HEK293 (cell line): ENCODE measurements around the gene CP.

Experiments used
- FEZF1 ChIP-seq: fragments of 450-650 bp; formaldehyde crosslinking; IDR thresholded peaks from 2 replicates; pipeline ENCODE4 v1.5.1; 2016; ENCODE audit warnings: missing biosample characterization, missing genetic modification characterization
- KLF10 ChIP-seq: fragments of 450-650 bp; IDR thresholded peaks from 2 replicates; pipeline ENCODE4 v1.5.1; 2018; ENCODE audit warnings: missing biosample characterization, mild to moderate bottlenecking, missing genetic modification characterization
- KLF16 ChIP-seq: fragments of 450-650 bp; formaldehyde crosslinking; IDR thresholded peaks from 2 replicates; pipeline ENCODE4 v1.5.1; 2017; ENCODE audit warnings: missing biosample characterization, missing genetic modification characterization
- MZF1 ChIP-seq: fragments of 450-650 bp; formaldehyde crosslinking; IDR thresholded peaks from 2 replicates; pipeline ENCODE4 v1.5.1; 2017; ENCODE audit warnings: missing biosample characterization, missing genetic modification characterization, borderline replicate concordance
- YY1 ChIP-seq: fragments of 450-650 bp; formaldehyde crosslinking; IDR thresholded peaks from 2 replicates; pipeline ENCODE4 v1.5.1; 2018; ENCODE audit warnings: missing biosample characterization, missing genetic modification characterization
- ZBTB1 ChIP-seq: fragments of 450-650 bp; formaldehyde crosslinking; IDR thresholded peaks from 2 replicates; pipeline ENCODE4 v1.5.1; 2016; ENCODE audit warnings: missing biosample characterization, missing genetic modification characterization
- ZBTB17 ChIP-seq: fragments of 450-650 bp; formaldehyde crosslinking; IDR thresholded peaks from 2 replicates; pipeline ENCODE4 v1.5.1; 2016; ENCODE audit warnings: missing biosample characterization, missing genetic modification characterization
- ZBTB20 ChIP-seq: fragments of 450-650 bp; formaldehyde crosslinking; IDR thresholded peaks from 2 replicates; pipeline ENCODE4 v1.5.1; 2016; ENCODE audit warnings: missing biosample characterization, missing genetic modification characterization
- ZNF138 ChIP-seq: fragments of 450-650 bp; formaldehyde crosslinking; IDR thresholded peaks from 2 replicates; pipeline ENCODE4 v1.5.1; 2016; ENCODE audit warnings: missing biosample characterization, missing genetic modification characterization, borderline replicate concordance
- ZNF140 ChIP-seq: fragments of 450-650 bp; formaldehyde crosslinking; IDR thresholded peaks from 2 replicates; pipeline ENCODE4 v1.5.1; 2016; ENCODE audit warnings: missing biosample characterization, missing genetic modification characterization
- ZNF16 ChIP-seq: fragments of 450-650 bp; formaldehyde crosslinking; IDR thresholded peaks from 2 replicates; pipeline ENCODE4 v1.5.1; 2016; ENCODE audit warnings: low read depth, missing biosample characterization, missing genetic modification characterization
- ZNF174 ChIP-seq: fragments of 450-650 bp; formaldehyde crosslinking; IDR thresholded peaks from 2 replicates; pipeline ENCODE4 v1.5.0; 2017; ENCODE audit warnings: missing biosample characterization, mild to moderate bottlenecking, missing genetic modification characterization
- ZNF2 ChIP-seq: fragments of 450-650 bp; formaldehyde crosslinking; IDR thresholded peaks from 2 replicates; pipeline ENCODE4 v1.5.1; 2016; ENCODE audit warnings: missing biosample characterization, missing genetic modification characterization
- ZNF274 ChIP-seq, 2 experiments: fragments of 200-500 bp in 1 of 2; fragments of 450-650 bp in 1 of 2; sonication (Bioruptor generic) in 1 of 2; formaldehyde crosslinking in 1 of 2; IDR thresholded peaks; 2 replicates each; pipeline versions ENCODE4 v1.5.1 to v1.6.1; 2014 to 2016; ENCODE audit warnings: borderline replicate concordance in 1 of 2, inconsistent platforms in 1 of 2, low read length in 1 of 2, missing biosample characterization in 1 of 2, missing genetic modification characterization in 1 of 2
- ZNF544 ChIP-seq: fragments of 450-650 bp; formaldehyde crosslinking; IDR thresholded peaks from 2 replicates; pipeline ENCODE4 v1.5.0; 2017; ENCODE audit warnings: missing biosample characterization, missing genetic modification characterization
- ZNF561 ChIP-seq: fragments of 450-650 bp; IDR thresholded peaks from 2 replicates; pipeline ENCODE4 v1.5.1; 2018; ENCODE audit warnings: missing biosample characterization, missing genetic modification characterization, borderline replicate concordance
- ZNF624 ChIP-seq: fragments of 450-650 bp; formaldehyde crosslinking; IDR thresholded peaks from 2 replicates; pipeline ENCODE4 v1.5.1; 2017; ENCODE audit warnings: missing biosample characterization, missing genetic modification characterization
- ZNF777 ChIP-seq: fragments of 450-650 bp; formaldehyde crosslinking; IDR thresholded peaks from 2 replicates; pipeline ENCODE4 v1.5.1; 2017; ENCODE audit warnings: missing biosample characterization, missing genetic modification characterization, borderline replicate concordance
- ZSCAN16 ChIP-seq: fragments of 450-650 bp; formaldehyde crosslinking; IDR thresholded peaks from 2 replicates; pipeline ENCODE4 v1.5.1; 2016; ENCODE audit warnings: missing biosample characterization, missing genetic modification characterization
- TF ChIP-seq, protein P1 (sequence below): fragments of 450-650 bp; formaldehyde crosslinking; IDR thresholded peaks from 2 replicates; pipeline ENCODE4 v1.5.1; 2017; ENCODE audit warnings: missing biosample characterization, missing genetic modification characterization
- TF ChIP-seq, protein P2 (sequence below): fragments of 450-650 bp; formaldehyde crosslinking; IDR thresholded peaks from 2 replicates; pipeline ENCODE4 v1.5.1; 2016; ENCODE audit warnings: missing biosample characterization, missing genetic modification characterization, borderline replicate concordance
- TF ChIP-seq, protein P3 (sequence below): fragments of 450-650 bp; formaldehyde crosslinking; IDR thresholded peaks from 2 replicates; pipeline ENCODE4 v1.5.1; 2016; ENCODE audit warnings: missing biosample characterization, missing genetic modification characterization
- TF ChIP-seq, protein P4 (sequence below): fragments of 450-650 bp; formaldehyde crosslinking; optimal IDR thresholded peaks from 2 replicates; pipeline ENCODE3; 2016; ENCODE audit warnings: missing biosample characterization, mild to moderate bottlenecking, missing genetic modification characterization
- TF ChIP-seq, protein P5 (sequence below): fragments of 450-650 bp; formaldehyde crosslinking; IDR thresholded peaks from 2 replicates; pipeline ENCODE4 v1.5.1; 2016; ENCODE audit warnings: missing biosample characterization, missing genetic modification characterization
- TF ChIP-seq, protein P6 (sequence below): fragments of 450-650 bp; formaldehyde crosslinking; IDR thresholded peaks from 2 replicates; pipeline ENCODE4 v1.5.1; 2017; ENCODE audit warnings: missing biosample characterization, missing genetic modification characterization

Gene CP

DNA sequence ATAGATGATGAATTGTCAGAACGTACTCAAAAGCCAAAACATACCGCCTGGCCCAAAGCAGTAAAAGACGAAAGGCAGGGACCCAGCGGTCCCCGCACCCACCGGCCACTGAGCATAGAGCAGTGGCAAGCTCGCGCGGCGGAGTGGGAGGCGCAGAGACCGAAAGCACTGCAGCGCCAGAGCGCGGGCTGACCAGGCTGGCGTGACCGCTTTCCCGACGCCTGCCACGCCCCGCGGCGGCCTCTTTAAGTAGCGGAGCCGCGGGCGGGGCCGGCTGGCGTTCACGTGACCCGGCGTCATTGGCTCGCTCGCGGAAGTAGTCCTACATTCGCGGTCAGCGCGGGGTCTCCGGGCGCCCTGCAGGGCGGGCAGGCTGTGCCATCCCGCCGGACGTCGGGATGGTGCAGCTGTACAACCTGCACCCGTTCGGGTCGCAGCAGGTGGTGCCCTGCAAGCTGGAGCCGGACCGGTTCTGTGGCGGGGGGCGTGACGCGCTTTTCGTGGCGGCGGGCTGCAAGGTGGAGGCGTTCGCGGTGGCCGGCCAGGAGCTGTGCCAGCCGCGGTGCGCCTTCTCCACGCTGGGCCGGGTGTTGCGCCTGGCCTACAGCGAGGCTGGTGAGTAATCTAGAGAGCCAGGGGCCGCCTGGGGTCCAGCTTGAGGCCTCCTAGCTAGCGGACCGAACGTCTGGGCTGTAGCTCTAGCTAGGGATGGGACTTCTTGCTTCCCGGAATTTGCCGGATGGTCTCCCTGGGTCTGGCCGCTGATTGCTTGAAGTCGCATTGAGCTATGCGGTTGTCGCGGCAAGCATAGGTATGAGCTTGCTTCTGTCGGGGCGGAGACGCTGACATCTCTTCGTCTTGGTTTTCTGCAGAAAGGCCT lies 92.1 kb downstream of the CP start, which contains the start of gene HPS3 (continued):
- TF ChIP-seq, protein P1, sequence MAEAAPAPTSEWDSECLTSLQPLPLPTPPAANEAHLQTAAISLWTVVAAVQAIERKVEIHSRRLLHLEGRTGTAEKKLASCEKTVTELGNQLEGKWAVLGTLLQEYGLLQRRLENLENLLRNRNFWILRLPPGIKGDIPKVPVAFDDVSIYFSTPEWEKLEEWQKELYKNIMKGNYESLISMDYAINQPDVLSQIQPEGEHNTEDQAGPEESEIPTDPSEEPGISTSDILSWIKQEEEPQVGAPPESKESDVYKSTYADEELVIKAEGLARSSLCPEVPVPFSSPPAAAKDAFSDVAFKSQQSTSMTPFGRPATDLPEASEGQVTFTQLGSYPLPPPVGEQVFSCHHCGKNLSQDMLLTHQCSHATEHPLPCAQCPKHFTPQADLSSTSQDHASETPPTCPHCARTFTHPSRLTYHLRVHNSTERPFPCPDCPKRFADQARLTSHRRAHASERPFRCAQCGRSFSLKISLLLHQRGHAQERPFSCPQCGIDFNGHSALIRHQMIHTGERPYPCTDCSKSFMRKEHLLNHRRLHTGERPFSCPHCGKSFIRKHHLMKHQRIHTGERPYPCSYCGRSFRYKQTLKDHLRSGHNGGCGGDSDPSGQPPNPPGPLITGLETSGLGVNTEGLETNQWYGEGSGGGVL (tag by site-specific recombination), result no peak
- TF ChIP-seq KLF10 (peak; percentile 51), ZNF274 (IDR thresholded peaks at IDR 0.05; ENCODE audit: low read length) (no peak), ZNF274 (tag by site-specific recombination; IDR thresholded peaks at IDR 0.05; ENCODE audit: borderline replicate concordance) (no peak), ZBTB20 (peak; percentile 39; the same call in 1 of the 2 replicates), ZNF140 (tag by site-specific recombination) (no peak), ZNF777 (no peak), ZSCAN16 (tag by site-specific recombination) (no peak), FEZF1 (tag by site-specific recombination) (no peak), ZNF2 (tag by site-specific recombination) (0 out of 2 replicates have a peak, but pooled peaks have one; percentile 56), KLF16 (peak; percentile 85; the same call in 1 of the 2 replicates), ZNF16 (tag by site-specific recombination) (no peak), ZBTB17 (peak; percentile 40; the same call in 1 of the 2 replicates), ZNF138 (tag by site-specific recombination) (no peak), ZNF561 (tag by site-specific recombination) (no peak), ZNF174 (tag by site-specific recombination) (no peak), ZBTB1 (tag by site-specific recombination) (no peak), MZF1 (tag by site-specific recombination) (no peak), ZNF544 (tag by site-specific recombination) (no peak), YY1 (tag by site-specific recombination) (no peak), ZNF624 (tag by site-specific recombination) (no peak)
- TF ChIP-seq, protein P2, sequence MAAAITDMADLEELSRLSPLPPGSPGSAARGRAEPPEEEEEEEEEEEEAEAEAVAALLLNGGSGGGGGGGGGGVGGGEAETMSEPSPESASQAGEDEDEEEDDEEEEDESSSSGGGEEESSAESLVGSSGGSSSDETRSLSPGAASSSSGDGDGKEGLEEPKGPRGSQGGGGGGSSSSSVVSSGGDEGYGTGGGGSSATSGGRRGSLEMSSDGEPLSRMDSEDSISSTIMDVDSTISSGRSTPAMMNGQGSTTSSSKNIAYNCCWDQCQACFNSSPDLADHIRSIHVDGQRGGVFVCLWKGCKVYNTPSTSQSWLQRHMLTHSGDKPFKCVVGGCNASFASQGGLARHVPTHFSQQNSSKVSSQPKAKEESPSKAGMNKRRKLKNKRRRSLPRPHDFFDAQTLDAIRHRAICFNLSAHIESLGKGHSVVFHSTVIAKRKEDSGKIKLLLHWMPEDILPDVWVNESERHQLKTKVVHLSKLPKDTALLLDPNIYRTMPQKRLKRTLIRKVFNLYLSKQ, result no peak
- TF ChIP-seq, protein P3, sequence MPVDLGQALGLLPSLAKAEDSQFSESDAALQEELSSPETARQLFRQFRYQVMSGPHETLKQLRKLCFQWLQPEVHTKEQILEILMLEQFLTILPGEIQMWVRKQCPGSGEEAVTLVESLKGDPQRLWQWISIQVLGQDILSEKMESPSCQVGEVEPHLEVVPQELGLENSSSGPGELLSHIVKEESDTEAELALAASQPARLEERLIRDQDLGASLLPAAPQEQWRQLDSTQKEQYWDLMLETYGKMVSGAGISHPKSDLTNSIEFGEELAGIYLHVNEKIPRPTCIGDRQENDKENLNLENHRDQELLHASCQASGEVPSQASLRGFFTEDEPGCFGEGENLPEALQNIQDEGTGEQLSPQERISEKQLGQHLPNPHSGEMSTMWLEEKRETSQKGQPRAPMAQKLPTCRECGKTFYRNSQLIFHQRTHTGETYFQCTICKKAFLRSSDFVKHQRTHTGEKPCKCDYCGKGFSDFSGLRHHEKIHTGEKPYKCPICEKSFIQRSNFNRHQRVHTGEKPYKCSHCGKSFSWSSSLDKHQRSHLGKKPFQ (tag by site-specific recombination), result no peak
- TF ChIP-seq, protein P4, sequence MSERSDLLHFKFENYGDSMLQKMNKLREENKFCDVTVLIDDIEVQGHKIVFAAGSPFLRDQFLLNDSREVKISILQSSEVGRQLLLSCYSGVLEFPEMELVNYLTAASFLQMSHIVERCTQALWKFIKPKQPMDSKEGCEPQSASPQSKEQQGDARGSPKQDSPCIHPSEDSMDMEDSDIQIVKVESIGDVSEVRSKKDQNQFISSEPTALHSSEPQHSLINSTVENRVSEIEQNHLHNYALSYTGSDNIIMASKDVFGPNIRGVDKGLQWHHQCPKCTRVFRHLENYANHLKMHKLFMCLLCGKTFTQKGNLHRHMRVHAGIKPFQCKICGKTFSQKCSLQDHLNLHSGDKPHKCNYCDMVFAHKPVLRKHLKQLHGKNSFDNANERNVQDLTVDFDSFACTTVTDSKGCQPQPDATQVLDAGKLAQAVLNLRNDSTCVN, result peak; percentile 92
- TF ChIP-seq, protein P5, sequence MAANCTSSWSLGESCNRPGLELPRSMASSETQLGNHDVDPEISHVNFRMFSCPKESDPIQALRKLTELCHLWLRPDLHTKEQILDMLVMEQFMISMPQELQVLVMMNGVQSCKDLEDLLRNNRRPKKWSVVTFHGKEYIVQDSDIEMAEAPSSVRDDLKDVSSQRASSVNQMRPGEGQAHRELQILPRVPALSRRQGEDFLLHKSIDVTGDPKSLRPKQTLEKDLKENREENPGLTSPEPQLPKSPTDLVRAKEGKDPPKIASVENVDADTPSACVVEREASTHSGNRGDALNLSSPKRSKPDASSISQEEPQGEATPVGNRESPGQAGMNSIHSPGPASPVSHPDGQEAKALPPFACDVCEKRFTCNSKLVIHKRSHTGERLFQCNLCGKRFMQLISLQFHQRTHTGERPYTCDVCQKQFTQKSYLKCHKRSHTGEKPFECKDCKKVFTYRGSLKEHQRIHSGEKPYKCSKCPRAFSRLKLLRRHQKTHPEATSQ, result no peak
- TF ChIP-seq, protein P6, sequence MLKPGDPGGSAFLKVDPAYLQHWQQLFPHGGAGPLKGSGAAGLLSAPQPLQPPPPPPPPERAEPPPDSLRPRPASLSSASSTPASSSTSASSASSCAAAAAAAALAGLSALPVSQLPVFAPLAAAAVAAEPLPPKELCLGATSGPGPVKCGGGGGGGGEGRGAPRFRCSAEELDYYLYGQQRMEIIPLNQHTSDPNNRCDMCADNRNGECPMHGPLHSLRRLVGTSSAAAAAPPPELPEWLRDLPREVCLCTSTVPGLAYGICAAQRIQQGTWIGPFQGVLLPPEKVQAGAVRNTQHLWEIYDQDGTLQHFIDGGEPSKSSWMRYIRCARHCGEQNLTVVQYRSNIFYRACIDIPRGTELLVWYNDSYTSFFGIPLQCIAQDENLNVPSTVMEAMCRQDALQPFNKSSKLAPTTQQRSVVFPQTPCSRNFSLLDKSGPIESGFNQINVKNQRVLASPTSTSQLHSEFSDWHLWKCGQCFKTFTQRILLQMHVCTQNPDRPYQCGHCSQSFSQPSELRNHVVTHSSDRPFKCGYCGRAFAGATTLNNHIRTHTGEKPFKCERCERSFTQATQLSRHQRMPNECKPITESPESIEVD, result no peak
